Left renal cortex interstitium (tissue), 4 donors: Measurements from ENCODE around the gene PIK3C2B. TPM values are rescaled to one million over a fixed set of nuclear protein-coding genes. Genes with fewer than 3 reads are reported as not detected.

Experiments
- DNase-seq, 4 donors: peaks; one replicate each; pipeline ENCODE4 v3.0.0-alpha.2; 2013; ENCODE audit warnings: low read depth in 4 of 4, low spot score in 2 of 4, missing footprints in 1 of 4
- polyA plus RNA-seq, 4 donors: library from polyadenylated mRNA; unstranded; fragments of 120-200 nt; gene quantifications; one replicate each; pipeline ENCODE4 v1.2.1, GENCODE V29; 2013; ENCODE audit not compliant: insufficient read length in 4 of 4

PIK3C2B gene
- polyA plus RNA-seq, 4 donors: 13.2 to 28.7 (median 20.1) TPM

DNA sequence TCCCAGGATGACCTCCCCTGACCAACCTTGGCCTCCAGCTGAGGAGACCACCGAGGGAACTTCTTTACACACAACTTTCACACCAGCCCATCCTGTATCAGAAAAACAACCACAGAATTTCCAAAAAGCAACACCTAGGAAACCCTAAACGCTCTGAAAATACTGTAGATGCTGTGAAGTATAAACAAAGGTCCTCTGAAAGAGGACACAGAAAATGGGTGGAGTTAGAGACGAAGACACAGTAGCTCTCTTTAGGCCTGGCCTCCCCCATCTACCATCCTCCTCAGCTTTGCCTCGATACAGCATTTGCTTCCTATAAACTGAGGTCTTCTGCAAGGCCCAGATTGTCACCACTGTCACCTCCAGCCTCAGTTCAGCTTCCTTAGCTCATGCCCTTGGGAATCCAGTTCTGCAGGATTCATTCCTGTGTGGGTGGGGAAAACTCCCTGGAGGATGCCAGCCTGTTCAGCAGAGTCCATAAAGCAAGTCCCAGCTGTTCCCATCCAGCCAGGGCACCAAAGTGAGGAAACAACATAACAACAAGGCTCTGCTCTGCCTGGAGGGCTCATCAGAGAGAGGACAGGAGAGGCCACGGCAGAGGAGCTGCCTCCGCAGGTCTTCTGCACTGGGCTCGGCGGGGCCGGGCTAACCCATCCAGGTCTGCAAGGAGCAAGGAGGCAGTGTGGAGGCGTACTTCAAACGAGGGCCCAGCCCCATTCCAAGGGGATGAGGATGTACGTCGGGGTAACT is 15.0 kb downstream of the PIK3C2B start:
- DNase-seq: no peak

DNA sequence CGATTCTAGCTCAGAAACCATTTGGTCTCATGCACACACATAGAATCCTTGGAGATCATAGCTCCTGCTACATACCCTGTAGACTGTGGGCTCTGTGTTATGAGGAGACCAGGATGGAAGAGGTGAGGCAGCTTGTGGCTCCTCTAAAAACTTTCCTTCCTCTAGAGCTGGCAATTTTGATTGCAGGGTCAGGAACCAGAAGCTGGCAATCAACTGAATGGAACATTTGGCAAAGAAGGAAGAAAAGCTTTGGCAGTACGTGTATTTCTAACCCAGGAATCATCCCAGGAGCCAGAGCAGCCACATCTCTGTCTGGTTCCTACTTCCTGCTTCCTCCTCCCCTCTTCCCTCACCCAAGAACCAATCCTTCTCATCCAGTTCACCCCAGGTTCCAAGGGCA is 15.7 kb downstream of the PIK3C2B start:
- DNase-seq: no peak

DNA sequence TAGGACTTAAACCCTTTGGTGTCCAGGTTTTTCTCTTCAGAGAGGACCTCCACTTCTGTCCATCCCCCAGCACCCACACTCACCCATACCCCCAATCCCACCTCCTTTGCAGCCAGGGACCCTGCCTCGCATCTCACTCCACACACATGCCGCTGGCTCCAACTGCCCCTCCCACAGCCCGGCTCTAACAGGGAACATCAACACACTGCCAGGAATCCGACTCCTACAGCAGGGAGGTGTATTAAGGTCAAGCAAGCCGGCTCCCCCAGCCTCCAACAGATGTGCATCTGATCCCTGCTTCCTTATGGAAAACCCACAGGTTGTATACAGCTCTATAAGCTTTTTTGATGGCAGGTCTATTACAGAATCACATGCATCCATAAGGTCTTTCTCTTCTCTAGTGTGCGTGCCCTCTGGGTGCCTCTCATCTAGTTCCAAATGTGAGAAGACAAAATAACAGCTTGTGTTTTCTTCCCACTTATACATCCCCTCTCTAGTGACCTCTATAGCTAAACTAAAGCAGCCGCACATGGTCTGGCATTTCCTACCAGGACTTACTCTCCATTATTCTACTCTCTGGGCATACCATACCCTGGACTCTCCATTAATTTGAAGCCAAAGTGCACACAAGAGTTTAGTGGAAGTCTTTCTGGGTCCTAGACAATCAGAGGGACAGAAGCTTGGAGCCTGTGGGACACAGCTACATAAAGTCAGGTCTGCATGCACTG is 16.3 kb downstream of the PIK3C2B start:
- no peak for DNase-seq

DNA sequence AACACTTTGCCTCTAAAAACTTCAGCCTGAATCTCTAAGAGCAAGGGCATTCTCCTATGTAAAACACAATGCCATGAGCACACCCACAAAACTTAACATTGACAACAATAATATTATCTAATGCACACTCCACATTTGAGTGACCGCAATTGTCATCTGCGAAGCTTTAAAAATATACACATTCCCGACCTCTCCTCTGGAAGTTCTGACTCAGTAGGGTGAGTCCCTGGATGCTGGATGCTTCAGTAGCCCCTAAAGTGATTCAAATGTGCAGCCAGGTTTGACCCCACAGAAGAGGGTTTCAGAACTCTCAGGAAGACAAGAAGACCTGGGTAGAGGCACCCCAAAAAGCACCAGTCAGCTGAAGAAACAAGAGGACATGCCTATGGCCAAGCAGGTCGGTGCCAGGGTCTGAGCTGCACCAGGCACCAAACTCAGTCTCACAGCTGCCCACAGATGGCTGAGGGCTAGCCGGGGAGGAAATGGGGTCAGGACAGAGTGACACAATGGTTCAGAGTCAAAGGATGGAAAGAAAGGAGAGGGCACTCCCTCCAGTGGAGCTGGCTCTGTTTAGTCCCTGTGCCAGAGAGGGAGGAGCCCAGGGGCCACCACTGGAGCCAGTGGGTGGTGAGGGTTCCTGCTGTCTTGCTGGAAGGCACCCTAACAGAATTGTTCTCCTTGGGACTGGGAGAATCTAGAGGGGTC is 17.4 kb downstream of the PIK3C2B start:
- no peak for DNase-seq

DNA sequence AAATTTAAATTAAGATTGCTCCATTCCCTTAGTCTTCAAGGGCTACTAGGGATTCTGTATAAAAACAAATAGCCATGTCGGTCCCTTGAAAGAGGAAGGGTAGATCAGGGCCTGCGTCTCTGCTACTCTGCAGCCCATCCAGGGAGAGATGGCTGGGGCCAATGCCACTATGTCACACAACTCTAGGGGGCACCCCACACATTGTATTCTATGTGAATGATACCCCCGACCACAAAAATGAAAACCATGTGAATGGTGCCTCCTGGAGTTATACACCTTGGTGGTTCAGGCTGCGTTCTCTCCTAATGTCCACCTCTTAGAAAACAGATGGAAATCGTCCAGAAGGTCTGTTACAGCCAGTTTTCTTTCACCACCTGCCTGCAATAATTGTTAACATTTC is 18.0 kb downstream of the PIK3C2B start:
- no peak for DNase-seq

DNA sequence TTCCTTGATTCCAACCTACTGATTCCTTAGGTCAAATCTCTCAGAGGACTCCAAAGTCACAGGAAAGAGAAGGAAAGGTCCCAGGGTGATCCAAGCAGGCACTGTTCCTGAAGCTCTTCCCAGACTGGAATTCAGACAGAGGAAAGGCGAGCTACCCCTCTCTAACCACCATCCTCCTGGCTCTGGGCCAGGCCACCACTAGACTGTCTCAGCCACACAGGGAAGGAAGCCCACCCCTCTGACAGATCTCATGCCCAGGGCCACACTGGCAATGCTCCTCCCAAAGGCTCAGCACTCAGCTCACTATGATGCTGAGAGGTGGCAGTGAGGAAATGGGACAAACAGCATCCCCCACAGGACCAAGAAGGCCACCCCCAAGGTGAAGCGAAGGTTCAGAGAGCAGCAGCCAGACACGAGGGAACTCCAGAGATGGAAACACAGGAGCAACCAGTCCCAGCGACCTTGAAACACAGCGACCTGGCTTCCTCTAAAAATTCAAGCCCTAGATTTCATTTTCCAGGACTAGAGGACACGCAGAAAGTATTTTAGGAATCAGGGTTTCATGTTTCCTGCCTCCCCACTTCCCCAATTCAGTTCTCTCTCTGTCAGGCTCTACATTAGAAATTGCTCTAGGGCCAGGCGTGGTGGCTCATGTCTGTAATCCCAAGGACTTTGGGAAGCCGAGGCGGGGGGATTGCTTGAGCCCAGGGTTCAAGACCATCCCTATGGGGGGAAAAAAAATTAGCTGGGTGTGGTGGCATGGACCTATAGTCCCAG is 18.8 kb downstream of the PIK3C2B start:
- DNase-seq: no peak

DNA sequence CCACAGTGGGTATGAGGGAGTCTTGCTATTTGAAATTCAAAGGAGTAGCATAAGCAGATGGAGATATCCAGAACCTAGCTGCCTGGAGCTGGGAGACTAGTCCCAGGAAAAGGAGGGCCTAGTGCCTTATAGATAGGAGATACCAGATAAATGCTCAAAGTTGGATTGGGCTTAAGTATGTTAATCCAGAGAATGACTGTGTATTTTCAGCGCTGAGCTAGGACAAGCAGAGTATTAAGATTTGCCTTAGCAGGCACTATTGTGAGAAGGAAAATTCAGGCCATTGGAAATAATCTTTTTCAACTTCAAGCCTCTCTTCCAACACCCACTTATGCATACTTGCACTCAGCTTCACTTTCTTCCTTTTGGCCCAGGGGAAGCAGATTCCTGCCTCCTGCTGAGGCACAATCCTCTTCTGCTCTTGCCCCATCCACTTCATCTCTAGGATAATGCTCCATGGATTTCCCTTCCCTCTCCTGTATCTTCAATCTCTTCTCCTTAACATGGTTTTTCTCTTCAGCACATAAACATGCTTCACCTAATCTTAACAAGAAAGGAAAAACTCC is 21.1 kb downstream of the PIK3C2B start:
- DNase-seq: no peak

DNA sequence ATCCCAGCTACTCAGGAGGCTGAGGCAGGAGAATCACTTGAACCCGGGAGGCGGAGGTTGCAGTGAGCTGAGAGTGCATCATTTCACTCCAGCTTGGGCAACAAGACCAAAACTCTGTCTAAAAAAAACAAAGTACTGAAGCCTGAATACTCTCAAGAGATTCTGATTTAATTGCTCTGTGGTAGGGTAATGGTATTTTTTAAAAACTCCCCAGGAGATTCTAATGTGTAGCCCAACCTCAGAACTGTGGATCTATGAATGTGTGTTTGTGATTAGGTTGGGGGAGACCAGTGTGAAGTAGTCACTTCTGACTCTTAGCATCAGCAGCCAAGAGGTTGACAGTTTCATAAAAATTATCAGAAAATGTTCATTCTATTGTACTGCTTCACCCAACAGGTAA is 21.9 kb downstream of the PIK3C2B start:
- DNase-seq: no peak

DNA sequence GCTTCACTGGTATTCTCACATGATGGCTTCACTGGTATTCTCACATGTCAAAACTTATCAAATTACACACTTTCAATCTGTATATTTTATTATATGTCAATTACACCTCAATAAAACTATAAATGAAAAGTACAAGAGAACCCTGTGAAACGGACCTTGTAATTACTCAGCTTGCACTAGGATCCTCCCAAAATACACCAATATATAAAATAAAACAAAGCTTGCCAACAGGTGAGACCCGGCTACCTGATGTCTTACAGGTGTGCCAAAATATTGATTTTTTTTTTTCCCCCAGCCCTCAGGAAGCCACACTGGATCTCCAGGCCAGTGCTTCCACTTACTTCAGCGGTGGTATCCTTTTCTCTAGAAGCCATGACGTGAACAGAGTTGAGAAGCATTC is 22.9 kb downstream of the PIK3C2B start:
- DNase-seq: no peak

DNA sequence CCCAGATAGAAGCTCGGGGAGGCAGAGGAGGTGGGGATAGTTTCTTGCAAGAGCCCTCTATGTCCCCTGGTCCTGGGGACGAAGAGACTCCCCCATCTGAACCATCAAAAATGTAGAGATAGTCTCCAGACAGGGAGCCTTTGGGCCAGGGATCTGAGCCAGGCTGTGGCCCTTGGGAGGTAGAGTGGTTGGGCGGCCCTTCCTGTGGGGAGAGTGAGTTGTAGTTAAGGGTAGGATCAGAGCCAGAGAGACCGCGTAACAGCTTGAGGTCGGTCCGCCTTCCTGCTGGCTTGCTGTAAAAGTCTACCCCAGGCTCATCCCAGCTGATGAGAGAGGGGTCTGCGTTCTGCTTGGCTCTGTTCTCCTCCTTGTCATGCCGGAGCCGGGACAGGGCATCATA is 25.3 kb downstream of the PIK3C2B start:
- no peak for DNase-seq

DNA sequence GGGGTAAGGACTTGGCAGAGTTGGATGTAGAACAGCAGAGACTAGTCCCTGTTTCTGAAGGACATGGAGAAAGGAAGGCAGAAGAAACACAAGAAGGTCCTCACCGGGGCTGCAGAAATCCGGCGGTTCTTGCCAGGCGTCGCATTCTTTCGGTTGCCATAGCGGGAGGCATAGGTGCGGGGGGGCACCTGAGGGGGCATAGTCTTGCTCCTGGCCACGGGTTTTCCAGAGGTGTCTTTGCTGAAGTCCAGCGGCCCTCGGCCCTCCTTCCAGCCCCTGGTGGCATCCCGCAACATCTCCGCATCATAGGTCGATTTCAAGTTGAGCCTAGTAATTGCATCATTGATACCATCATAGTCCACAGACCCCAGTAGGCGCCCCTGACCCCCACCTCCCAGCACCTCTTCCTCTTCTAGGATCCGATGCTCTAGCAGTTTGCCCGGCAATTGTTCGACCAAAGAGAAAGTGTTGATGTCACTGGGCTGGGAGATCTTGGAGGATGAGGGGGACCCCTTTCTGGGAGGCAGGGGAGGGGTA is 25.8 kb downstream of the PIK3C2B start:
- no peak for DNase-seq

DNA sequence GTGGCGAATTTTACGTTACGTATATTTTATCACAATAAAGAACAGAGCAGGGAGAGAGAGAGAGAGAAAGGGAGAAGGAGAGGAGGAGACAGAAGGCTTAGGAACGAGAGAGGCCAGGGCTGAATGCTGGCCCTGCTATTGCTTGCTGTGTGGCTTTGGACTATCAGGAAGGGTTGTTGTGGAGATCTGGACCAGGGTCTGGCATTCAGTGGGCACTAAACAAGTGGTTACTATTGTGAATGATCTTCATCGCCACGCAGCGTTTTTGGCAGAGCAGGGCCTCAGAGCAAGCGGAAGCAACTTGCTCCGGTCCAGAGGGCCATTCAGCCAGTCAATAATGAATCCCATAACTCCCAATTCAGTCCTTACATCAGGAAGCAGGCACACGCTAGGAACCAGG is 26.4 kb downstream of the PIK3C2B start:
- no peak for DNase-seq

DNA sequence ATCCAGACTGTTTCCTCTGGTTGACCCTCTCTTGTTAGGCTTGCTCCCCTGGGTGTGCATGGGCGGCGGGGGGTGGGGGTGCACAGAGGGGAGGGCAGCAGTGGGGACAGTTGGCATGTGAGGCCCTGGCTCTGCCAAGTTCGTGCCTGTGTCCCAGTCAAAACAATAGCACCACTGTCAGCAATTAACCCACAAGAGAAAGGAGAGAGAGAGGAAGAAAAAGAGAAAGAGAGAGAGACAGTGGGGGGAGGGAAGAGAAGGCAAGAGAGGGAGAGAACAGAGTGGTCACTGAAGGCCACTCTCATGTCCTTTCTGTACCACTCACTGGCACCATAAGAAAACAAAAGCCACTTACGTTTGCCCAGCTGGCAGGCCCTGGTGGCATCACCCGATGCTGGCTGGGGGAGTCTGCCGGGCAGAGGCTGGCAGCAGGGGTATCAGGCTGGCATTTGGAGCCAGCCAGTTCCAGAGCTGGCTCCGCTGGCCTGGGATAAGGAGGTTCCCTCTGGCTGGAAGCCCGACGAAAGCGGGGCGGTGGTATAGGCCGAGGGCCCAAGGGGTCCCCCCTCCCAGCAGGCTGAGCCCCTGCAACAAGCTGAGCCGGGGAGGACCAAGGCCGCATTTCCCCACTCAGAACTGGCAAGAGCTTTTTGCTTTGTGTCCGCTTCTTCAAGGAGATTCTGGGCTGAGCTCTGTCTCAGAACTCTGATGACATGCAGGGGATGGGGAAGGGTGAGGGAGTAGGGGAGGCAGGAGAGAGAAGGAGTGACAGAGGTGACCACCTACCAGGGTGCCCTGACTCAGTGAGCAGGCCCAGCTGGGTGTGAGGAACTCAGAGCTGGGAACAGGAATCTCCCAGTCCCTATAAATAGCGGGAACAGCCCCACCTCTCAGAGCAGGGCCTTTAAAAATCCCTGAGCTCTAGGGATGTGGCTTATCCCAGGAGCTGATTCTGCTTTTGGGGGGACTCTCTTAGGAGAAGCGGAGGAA is 27.9 kb downstream of the PIK3C2B start:
- no peak for DNase-seq

DNA sequence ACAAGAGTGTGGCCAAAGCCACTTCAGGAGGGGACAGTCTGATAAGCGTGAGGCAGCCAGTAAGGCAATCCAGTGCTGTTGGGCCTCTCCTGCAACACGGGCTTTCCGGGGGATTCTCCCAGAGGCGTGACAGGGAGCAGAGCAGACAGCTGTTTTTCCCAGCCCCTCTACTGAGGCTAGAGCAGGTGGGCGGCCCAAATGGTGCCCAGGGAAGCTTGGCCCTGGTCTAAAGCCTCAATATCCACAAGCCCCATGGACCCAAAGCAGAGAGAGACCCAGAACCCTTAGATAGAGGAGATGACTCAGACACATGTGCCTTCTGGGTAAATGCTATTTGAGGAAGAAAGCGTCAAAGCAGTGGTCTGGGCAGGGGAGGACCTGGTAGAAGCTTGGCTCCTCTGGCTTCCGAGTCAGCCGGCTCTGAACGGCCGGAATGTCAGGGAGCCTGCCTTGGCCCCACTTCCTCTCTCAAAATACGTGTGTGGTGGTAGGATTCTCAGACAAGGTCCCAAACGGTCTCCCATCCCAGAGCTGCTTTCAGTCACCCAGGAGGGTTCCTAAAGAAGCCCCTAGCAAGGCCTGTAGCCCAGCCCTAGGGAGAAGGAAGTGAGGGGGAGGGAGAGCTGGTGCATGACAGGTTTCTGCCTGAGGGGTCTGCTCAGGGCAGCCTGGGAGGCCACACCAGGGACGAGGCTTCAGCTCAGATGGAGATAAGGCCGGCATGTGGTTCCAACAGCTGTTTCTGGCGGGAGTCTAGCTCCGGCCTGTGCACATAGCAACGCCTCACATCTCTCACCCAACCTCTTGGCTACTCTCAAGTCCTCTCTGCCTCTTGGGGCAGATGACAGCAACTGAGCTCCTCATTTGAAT is 28.8 kb downstream of the PIK3C2B start:
- DNase-seq: no peak

DNA sequence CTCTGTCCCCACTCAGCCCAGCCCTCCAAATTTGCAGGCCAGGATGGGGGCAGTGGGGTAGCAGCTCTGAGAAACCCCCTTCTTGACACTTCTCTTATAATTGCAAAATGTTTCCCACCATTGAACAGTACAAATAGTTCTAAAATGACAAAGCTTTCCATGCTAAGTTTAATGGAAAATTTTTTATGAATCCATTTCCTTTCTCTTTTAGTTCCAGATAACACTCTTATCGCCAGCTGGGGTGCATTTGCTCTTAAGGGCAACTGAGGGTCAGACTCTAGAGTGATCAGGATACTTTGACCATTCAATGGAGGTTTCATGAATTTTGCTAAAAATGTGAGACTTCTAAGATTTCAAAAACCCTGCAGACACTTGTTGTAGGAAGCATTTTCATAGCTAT is 29.9 kb downstream of the PIK3C2B start:
- no peak for DNase-seq

DNA sequence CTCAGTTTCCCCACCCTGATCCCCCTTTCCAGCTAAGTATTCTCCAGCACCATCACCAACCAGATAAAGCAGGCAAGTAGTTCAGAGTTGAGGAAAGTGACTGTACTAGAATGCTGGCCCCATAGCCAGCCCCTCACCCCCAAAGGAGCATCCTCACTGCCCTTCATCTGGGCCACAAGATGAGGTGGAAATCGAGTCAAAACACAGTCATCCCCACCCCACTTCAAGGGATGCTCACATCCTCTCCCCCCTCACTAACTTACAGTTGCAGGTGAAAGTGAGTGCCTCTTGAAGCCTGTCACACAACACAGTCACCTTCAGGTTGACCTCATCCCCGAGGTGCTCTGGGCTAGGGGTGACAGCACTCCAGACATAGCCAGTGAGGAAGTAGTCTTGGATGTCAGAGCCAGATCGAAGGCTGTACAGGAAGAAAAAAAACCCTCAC is 30.4 kb downstream of the PIK3C2B start:
- DNase-seq: no peak

DNA sequence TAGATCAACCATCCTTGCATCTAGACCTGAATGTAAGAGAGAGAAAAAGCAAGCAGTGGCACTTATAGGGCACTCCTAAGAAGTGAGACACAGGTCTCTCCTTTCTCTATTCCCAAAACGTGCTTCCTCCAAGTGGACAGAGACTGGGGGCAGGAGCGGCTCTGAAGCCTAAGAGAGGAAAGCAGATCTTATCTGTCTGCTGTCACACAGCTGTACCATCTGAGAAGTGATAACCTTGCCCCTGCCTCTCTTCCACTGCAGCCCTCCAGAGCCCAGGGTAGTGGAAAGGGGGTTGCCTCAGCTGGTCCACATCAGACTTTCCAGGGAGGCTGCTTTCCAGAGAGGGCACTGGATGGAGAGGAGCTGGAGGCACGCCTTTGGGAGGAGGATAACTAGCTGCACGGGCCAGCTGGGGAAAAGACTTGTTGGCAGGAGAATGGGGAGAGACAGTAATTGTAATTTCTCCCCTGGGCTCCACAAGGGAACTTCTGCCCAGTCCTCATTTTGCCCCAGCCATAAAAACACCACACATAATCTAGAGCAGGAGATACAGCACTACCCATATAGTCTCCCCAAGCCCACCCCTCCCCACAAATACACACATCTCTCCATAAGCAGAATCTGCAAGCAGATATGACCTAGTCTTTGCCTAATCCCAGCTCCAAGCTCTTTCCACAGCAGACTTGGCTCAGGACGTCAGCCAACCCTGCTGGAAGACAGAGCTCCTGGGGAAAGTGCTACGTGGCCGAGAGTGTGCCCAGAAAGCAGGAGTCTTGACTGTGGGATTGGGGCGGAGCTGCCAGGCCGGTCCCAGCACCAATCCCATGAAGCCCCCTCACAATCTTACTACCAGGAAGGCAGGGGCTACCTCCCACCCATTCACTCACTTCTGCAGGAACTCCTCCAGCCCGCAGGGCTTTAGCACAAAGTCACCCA is 31.2 kb downstream of the PIK3C2B start:
- DNase-seq: no peak
